ENCODE data around the gene COIL. TPM values are rescaled to one million over a fixed set of nuclear protein-coding genes. Genes with fewer than 3 reads are reported as not detected.

Gene COIL
- total and polyA plus RNA-seq, 9 of the 15 experiments (the other 6 are each of a cell fraction or from before 2014, with no cell fraction given): 23.9 to 41.3 (median 28.7) TPM

DNA sequence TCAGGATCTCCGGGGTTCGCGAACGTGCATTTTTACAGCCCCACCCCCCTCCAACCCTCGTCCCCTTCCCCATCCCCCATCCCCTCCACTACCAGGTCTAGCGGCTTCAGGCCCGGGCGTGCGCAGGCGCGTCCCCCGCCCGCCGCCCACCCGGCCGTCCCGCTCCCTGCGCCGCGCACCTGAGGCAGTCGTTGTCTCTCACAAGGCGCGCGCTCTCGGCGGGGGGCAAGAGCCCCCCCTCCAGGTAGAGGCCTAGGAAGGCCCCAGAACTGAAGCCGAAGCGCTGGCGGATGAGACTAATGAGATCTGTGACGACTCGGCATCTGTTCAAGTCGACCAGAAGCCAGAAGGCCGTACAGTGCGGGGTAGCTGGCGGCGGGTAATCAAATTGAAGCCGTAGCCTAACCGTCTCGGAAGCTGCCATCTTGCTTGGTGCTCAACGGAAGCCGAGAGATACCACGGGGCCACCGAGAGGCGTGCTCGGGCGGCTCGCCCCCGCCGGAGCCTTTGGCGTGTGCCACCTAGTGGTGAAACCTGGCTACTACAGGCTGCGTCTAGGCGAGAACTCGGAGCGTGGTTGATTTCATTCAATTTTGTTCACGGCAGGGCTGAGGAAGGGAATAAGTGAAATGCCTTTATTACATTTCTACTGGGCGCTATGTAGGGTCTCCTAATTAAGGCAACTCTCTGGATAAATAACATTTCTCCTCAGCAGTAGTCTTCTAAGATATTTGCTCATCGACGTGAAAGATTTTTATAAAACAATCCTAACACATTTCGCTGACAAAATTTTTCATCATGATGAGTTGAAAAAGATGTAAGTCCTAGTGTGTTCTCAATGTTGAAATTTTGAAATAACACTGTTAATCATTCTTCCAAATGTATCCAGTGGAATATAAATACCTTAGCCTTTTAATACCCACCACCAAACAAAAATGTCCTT is at the start of gene COIL (continued):
- no peak for TF ChIP-seq ZFP91 (CRISPR knock-in tag; IDR thresholded peaks at IDR 0.05)
- no peak for TF ChIP-seq ZNF707 (CRISPR knock-in tag; conservative IDR thresholded peaks at IDR 0.05)
- 0 out of 2 replicates have a peak, but pooled peaks have one; percentile 43 for TF ChIP-seq FOXK1 (CRISPR knock-in tag; IDR thresholded peaks at IDR 0.05; ENCODE audit: borderline replicate concordance)
- peak; percentile 79; the same call in 1 of the 2 replicates for TF ChIP-seq DIDO1 (tag; IDR thresholded peaks at IDR 0.05; ENCODE audit: low read depth)
- TF ChIP-seq HNRNPLL (IDR thresholded peaks at IDR 0.05; ENCODE audit: low read depth, low read length, poor library complexity, severe bottlenecking): peak; percentile 36
- TF ChIP-seq TAF7 (tag; IDR thresholded peaks at IDR 0.05): peak; percentile 69; the same call in 1 of the 2 replicates
- TF ChIP-seq ZNF717 (CRISPR knock-in tag; IDR thresholded peaks at IDR 0.05): no peak
- TF ChIP-seq, protein P1, sequence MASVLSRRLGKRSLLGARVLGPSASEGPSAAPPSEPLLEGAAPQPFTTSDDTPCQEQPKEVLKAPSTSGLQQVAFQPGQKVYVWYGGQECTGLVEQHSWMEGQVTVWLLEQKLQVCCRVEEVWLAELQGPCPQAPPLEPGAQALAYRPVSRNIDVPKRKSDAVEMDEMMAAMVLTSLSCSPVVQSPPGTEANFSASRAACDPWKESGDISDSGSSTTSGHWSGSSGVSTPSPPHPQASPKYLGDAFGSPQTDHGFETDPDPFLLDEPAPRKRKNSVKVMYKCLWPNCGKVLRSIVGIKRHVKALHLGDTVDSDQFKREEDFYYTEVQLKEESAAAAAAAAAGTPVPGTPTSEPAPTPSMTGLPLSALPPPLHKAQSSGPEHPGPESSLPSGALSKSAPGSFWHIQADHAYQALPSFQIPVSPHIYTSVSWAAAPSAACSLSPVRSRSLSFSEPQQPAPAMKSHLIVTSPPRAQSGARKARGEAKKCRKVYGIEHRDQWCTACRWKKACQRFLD (CRISPR knock-in tag; IDR thresholded peaks at IDR 0.05): peak; percentile 67; the same call in 1 of the 2 replicates
- no peak for TF ChIP-seq ZBTB8A (IDR thresholded peaks at IDR 0.05; ENCODE audit: partially characterized antibody)
- TF ChIP-seq ZNF217 (CRISPR knock-in tag; IDR thresholded peaks at IDR 0.05): no peak
- TF ChIP-seq YBX1 (IDR thresholded peaks at IDR 0.05): no peak
- TF ChIP-seq KLF13 (tag; IDR thresholded peaks at IDR 0.05; ENCODE audit: borderline replicate concordance, low read depth): no peak
- peak; percentile 72 for TF ChIP-seq USF1 (CRISPR knock-in tag; IDR thresholded peaks at IDR 0.05)
- TF ChIP-seq HEY1 (CRISPR knock-in tag; IDR thresholded peaks at IDR 0.05; ENCODE audit: borderline replicate concordance): no peak; the same call in 1 of the 2 replicates
- no peak for TF ChIP-seq TGIF2 (CRISPR knock-in tag; IDR thresholded peaks at IDR 0.05)
- no peak for TF ChIP-seq ZZZ3 (IDR thresholded peaks at IDR 0.05)
- no peak for TF ChIP-seq TCFL5 (CRISPR knock-in tag; conservative IDR thresholded peaks at IDR 0.05)
- TF ChIP-seq MYNN (IDR thresholded peaks at IDR 0.05): no peak
- TF ChIP-seq MYNN (CRISPR knock-in tag; IDR thresholded peaks at IDR 0.05): no peak
- no peak for TF ChIP-seq ARHGAP35 (IDR thresholded peaks at IDR 0.05; ENCODE audit: partially characterized antibody)
- TF ChIP-seq TAF15 (IDR thresholded peaks at IDR 0.05; ENCODE audit: low read depth, low read length): no peak
- TF ChIP-seq ZNF165 (CRISPR knock-in tag; IDR thresholded peaks at IDR 0.05; ENCODE audit: borderline replicate concordance): no peak
- no peak for TF ChIP-seq SFPQ (IDR thresholded peaks at IDR 0.05; ENCODE audit: low read depth, low read length)
